GM23248 (cell line): ENCODE measurements around the gene KIF25.

Experiments
- EZH2 ChIP-seq: fragments of 200-600 bp; sonication (generic); IDR thresholded peaks from 2 replicates; pipeline ENCODE4 v1.6.1; 2018; ENCODE audit warnings: antibody characterized with exemption, mild to moderate bottlenecking; ENCODE audit not compliant: insufficient read depth, poor library complexity, severe bottlenecking
- EZH2phosphoT487 ChIP-seq: fragments of 200-600 bp; sonication (generic); IDR thresholded peaks from 2 replicates; pipeline ENCODE4 v1.6.1; 2018; ENCODE audit warnings: antibody characterized with exemption, moderate library complexity, mild to moderate bottlenecking, low read depth; ENCODE audit not compliant: insufficient read depth

DNA sequence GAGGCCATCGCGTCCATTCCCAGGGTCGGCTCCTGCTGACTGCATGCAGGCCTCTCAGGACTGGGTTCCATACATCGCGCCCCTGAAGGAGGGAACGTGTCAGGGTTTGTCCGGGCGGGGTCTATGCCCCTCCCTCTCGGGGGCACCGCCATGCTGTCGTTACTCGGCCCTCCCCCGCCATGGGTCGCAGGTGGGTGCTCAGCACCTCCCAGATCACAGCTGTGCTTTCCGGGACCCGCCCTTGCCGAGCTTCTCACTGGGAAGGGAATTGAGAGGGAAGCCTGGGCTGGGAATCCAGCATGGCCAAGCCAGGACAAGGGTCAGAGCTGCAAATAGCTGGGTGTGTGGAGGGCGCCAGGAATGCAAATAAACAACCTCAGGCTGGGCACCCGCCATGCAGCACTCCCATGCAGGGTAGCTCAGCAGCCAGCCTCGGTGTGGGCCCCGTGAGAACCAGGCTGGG is 81.5 kb downstream of the KIF25 start, which contains the start of gene FRMD1:
- TF ChIP-seq EZH2 (no peak), EZH2phosphoT487 (no peak)
